Endometrium (tissue), 2 donors: Measurements from ENCODE around the gene YIPF7.

ENCODE experiments used
- FAIRE-seq: peaks from 2 replicates; lab custom pipeline; 2012; peaks lifted over from hg19 to GRCh38; lab: Jason Lieb, UNC
- donor health status: control.
- donor health status: control.

The YIPF7 gene

DNA sequence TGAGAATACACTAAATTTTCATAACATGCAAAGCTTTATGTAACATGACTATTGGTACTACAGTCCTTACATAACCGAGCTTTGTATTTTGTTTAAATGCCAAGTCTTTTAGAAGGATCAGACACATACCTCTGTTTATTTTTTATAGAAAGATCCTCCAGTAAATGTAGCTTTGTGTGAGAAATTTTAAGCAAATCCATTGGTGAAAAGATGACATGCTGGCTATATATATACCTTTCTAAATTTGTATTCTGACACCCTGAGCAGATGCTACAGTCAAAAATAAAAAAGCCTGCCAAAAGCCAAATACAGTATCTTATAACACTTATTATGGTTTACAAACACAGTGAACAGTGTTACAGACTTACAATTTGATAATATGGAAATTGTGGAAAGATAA lies at the start of gene YIPF7:
YIPF7 (minus strand) TSS at position 201 of the 400 bp plus-strand sequence. CDS start 1,525 bp downstream, outside the sequence.
- no peak for FAIRE-seq

DNA sequence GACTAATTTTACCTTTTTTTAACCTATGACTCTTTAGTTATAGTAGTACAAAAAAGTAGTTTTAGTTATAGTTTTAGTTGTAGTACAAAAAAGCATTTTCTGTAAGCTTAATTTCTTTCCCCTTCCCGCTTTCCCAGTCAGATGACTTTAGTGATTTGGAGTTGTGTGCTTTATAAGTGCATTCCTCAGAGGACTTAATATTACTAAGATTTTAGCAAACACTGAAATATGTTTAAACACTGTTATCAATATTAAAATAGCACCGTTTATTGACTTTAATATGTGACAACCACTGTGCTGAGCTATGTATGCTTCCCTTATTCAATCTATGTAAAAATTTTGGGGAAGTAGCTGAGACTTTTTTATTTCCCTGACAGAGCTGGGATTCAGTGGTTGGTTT lies 49.6 kb upstream of the YIPF7 start:
- no peak for FAIRE-seq

DNA sequence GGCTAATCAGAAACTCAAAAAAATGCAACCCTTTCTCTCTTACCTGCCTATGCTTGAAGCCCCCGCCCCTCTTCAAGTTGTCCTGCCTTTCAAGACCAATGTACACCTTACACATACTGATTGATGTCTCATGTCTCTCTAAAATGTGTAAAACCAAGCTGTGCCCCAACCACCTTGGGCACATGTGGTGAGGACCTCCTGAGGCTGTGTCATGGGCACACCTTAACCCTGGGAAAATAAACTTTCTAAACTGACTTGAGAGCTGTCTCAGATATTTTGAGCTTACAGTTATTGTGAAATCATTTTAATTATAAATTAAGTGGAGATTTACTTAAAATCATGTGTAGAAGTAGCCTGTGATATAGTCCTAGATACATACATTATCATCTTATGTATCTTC lies 49.0 kb upstream of the YIPF7 start:
- FAIRE-seq: no peak

DNA sequence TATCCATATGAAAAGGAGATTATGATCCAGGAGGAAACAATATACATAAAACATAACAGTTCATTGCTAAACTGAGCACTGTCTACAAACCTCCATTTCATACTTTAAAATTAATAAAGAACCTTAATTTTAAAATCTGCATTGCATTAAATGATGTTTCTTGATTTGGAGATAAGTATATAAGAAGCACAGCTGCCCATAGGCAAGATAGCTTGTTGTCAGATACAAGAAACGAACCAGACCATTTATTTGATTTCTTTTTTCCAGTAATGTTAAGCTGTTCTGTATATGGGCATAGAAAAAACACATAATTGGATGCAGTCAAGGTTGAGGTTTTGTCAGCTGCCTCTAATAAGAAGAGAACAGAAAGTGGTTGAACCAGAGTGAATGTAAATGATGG lies 33.2 kb upstream of the YIPF7 start:
- FAIRE-seq: no peak

DNA sequence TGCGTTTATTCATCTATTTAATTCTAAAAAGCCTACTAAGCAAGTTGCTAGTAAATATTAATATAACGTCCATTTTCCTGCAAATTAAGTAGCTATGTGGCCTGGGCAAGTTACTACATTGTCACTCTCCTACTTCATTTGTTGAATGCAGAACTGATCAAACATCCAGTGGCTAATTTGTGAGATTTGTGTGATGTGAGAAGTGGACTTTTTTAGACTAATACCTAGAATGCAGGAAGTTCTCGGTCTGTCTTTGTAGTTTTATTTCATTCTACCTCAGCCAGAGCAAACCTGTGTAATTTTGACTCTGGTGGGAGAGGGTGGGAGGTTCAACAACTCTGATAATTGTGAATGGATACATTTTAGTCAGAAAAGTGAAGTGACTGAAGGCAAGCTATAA lies 27.6 kb upstream of the YIPF7 start:
- no peak for FAIRE-seq

DNA sequence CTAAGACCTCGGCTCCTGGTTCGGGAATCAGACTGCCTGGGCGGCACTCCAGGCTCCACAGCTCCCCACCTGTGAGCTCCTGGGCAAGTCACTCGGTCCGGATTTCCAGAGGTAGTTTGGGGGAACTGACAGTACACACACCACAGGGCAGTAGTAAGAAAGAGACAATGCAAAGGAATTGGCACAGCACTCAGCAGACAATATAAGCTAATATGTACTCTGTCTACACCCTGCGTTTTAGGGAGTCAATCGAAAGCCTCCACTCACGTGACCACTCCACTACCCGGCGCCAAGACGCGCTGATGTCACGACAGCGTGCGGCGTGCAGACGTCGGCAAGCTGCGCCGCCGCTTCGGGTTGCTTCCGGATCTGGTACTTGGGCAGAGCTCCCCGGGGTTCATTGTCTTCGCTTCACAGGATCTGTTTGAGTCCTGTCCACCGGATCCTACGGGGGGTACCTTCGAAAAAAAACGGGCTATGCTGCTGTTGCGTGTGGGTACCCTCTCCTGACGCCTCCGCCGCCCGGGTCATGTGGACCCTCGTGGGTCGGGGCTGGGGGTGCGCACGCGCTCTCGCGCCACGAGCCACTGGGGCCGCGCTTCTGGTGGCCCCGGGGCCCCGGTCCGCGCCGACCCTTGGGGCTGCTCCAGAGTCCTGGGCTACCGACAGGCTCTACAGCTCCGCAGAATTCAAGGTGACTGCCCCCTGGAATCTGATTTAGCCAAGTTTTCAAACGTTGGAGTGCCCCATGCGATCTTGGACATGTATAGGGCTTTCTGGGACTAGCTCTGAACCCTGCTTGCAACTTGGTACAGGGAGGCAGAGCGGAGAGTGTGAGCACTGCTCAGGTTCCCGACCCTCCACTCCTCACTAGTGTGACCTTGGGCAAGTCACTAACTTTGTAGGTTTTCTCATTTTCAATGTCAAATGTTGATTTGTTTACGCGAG lies 26.9 kb upstream of the YIPF7 start, which contains the start of gene GUF1:
GUF1 (plus strand) TSS at position 327 of the 948 bp plus-strand sequence; CDS start at position 530, 203 bp downstream.
- FAIRE-seq: peak; percentile 88

DNA sequence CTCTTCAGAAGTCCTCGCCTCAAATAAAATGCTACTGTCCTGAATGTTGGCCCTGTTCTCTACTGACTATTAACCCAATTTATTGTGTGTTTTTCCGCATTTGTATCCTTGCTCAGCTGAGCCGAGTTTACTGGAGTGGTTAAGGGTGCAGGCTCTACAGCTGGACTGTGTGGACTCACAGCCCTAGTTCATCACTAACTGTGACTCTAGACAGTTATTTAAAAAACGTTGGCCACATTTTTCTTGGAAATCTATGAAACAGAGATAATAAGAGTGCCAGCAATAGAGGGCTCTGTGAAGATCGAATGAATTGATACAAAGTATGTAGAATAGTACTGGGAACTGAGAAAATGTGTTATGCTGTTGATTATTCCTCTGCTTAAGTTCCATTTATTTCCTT lies 23.9 kb upstream of the YIPF7 start:
- no peak for FAIRE-seq

DNA sequence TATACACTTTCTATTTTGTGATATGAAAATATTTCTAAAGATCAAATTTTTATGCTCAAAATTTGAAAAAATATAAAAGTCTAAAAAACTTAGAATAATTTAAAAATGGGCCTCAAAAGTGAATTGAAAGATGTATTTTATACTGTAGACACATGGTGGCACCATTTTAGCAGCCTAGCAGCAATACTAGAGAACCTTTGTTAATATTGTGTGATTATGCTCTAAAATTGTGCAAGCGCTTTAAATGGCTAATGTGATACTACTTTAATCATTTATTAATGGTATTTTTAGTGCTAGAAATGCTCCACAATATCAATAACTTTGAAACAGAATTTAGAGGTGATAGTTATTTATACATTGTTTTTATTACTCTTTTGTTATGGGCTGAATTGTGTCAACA lies 23.0 kb upstream of the YIPF7 start:
- FAIRE-seq: no peak

DNA sequence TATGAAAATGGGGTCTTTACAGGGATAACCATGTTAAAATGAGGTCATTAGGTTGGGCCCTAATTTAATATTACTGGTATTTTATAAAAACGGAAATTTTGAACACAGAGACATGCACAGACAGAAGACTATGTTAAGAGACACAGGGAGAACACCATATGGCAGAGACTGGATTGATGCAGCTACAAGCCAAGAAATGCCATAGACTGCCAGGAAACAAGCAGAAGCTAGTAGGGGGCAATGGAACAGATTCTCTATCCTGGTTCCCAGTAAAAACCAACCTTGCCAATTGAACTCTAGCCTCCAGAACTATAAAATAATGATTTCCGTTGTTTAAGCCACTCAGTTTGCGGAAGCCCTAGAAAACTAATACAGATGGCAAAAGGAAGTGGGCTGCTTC lies 20.2 kb upstream of the YIPF7 start:
- FAIRE-seq: no peak

DNA sequence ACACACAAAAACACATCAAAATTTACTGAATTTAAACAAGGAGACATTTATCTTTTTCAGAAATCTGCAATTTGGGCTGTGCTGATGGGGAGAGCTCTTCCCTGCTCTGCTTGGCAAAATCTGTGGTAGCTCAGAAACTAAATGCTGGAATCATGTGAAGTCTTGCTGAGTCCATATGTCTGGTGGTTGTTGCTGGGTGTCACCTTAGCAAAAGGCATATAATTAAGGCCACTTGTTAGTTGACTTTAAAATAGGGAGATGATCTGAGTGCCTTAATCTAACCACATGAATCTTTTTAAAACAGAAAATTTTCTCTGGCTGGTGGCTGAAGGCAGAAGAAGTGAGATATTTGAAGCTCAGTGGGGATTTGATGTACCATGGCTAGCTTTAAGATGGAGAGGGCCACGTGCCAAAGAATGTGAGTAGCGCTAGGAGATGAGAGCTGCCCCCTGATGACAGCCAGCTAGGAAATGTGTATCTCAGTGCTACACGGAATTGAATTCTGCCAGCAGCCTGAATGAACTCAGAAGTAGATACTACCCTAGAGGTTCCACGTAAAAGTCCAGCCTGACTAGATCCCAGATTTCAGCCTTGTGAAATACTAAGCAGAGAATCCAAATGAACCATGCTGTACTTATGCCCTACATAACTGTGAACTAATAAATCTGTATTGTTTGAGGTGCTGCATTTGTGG lies 19.2 kb upstream of the YIPF7 start:
- FAIRE-seq: no peak

DNA sequence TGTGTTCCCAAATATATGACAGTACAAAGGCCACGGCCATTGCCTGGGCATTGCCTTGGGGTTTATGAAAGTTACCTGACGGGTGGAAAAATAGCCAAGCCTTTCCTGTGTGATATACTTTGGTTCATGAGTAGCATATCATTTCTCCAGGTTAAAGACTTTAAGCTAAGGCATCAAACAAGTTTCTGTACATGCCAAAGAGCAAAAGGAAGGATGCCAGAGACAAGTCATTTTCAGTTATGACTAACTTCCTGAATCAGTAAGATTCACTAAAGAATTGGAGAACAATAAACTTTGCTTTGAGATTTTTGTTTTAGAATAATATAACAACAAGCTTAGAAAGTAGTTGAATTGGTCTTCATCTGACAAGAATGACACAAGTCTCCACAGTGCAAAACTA lies 17.1 kb upstream of the YIPF7 start:
- no peak for FAIRE-seq

DNA sequence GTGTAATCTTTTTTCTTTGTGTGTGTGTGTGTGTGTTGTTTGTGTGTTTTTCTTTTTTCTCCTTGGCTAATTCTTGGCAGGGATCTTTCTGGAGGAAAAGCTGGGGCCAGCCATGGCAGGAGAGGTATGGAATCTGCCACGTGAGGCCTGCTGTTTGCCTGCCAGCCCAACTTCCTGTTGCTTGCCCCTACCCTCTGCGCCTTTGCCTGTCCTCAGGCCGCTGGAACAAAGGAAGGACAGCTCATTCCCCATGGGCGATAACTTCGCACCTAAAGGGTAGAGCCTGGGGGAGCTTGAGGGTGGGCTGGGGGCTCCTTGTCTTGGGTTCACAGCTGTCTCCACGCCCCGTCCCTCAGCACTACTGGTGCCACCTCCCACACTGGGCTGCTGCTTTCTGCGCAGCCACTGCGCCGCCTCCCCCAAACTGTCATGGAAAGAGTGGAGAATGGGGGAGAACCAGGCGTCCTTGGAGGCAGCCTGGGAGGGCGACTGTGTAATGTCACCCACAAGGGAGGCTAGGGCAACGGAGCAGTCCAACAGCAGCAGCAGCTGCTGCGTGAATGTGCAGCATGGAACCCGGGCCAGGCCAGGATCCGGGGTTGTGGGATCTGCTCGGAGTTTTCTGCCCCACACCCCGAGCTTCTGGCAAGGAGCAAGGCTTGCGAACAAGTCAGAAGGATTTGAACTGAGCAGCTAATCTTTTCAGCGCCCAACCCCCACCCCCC lies 12.3 kb upstream of the YIPF7 start:
- FAIRE-seq: no peak

DNA sequence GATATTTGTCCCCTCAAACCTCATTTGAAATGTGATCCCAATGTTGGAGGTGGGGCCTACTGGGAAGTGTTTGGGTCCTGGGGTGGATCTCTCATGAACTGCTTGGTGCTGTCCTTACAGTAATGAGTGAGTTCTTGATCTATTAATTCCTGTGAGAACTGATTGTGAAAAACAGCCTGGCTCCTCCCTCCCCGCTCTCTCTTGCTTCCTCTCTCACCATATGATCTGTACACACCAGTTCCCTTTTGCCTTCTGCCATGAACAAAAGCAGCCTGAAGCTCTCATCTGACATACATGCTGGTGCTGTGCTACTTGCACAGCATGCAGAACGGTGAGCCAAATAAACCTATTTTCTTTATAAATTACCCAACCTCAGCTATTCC lies 11.2 kb upstream of the YIPF7 start:
- no peak for FAIRE-seq

DNA sequence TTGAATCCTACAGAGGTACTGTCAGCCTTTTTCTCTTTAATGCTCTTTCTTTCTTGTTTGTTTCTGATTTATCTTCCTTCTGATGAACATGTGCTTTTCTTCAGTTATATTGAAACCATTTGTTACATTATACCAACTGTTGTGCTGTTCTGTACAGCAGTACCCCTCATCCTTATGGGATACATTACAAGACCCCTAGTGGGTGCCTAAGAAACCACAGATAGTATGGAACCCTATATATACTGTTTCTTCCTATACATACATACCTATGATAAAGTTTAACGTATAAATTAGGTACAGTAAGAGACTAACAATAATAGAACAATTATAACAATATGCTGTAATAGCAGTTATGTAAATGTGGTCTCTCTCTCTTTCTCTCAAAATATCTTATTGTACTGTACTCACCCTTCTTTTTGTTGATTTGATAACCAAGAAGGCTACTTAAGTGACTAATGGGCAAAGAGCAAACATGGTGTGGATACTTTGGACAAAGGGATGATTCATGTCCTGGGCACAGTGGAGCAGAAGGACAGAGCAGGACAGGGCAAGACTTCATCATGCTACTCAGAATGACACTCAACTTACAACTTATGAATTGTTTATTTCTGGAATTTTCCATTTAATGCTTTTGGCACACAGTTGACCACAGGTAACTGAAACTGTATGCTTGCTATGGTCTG lies 10.7 kb upstream of the YIPF7 start:
- FAIRE-seq: no peak

DNA sequence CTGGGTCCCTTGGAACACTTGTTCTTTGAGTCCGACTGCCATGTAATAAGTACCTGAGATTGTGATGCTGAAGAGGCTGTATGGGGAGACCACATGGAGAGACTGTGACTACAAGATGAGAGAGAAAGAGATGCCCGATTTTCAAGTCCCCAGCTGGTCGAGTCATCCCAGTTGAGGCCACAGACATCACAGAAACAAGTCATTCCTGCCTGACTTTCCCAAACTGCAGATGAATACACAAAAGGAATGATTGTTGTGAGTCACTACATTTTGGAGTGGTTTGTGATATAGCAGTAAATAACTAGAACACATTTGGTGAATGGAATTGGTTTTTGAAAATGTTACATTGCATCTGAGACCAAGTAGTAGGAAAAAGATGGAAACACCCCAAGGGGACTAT lies 9.0 kb upstream of the YIPF7 start:
- no peak for FAIRE-seq

DNA sequence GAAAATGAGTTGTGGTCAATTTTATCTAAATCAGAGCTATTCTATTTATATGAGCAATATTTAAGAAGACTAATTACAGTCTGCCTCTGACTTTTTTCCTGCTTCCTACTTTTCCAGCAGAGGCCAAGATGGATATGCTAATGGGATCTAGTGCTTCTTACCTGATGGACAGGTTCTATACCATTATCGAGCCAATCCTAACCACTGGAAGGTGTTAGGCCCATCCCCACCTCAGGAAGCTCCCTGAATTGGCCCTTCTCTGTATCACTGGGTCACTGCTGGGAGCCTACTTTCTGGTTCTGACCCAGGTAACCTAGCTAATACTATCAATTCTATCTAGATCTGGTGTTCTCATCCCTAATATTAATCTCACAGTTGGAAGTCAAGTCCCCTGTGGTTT lies 577 bp upstream of the YIPF7 start:
- no peak for FAIRE-seq

DNA sequence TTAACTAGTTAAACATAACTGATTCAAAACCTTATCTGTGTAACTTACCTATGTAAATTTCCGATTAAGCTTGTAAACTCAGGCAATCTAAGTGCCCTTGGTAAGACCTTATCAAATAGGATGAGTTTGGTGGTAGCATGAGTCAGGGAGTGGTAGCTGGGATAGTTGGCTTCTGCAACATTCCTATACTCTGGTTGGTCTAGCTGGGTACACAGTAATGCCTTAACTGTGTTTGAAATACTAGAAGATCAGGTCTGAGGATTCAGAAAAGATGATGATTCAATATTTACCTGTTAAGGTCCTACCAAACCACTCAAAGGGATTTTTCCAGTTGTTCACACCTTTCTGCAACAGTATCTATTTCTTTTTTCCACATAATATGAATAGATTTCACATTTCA lies 5.3 kb downstream of the YIPF7 start:
- FAIRE-seq: no peak

DNA sequence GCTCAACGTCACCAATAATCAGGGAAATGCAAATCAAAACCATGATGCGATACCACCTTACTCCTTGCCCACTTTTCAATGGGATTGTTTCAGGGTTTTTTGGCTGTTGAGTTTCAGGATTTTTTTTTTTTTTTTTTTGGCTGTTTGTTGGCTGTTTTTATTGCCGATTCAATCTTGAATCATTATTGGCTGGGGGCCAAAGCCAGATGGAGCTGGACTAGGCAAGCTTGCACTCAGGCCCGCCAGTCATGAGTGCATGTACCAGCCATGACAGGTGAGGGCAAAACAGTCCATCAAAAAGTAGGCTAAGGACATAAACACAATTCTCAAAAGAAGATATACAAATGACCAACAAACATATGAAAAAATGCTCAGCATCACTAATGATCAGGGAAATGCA lies 13.3 kb downstream of the YIPF7 start:
- no peak for FAIRE-seq

DNA sequence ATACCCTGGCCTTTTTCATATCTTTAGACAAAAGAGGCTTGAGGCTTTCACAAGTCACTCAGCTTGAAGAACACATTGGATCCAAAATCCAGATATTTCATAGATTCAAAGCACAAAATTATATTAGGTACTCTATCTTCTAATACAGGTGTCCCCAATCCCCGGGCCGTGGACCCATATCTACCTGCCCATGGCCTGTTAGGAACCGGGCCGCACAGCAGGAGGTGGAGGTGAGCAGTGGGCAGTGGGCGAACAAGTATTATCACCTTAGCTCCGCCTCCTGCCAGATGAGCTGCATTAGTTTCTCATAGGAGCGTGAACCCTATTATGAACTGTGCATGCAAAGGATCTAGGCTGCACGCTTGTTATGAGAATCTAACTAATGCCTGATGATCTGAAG lies 18.7 kb downstream of the YIPF7 start:
- no peak for FAIRE-seq

DNA sequence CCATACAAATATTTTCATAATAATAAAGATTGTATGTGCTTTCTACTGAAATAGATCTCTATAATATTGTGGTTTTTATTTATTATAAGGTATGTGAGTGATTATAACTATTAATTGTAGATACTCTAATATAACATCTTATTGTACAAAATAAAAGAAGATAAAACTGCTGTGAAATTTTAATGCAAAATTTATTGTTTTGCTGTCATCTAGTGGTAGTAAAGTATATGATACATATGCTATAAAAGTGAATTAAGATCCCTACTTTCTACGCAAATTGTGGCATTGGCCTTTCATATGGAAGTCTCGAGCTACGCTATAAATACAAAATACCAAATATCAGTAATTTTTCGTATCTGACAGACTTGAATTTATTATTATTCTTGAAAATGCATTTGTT lies 19.3 kb downstream of the YIPF7 start:
- peak; percentile 46 for FAIRE-seq

DNA sequence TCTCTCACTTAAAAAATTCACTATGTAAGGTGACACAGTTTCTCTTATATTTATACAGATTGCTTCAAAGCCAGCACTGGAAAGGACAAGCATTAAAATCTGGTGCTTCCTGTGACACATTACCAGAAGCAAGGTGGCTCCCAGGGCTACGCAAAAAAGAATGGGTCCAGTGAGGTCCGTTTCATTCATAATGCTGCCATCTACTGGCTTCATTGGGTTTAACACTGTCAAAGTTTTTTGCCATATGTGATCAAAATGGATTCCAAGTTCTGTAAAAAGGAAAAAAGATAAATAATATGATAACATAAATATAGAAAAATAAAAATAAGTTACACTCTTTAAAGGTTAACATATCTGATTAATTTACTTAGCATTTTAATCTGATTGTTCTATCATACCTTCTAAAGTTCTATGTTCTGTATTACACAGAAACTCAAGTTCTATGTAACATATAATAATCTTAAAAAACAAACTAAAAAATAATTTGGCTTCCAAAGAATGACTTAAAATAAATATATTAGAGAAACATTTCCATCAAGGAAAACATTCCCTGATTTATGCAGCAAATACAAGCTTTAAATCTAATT lies 22.1 kb downstream of the YIPF7 start:
- peak; percentile 92 for FAIRE-seq

DNA sequence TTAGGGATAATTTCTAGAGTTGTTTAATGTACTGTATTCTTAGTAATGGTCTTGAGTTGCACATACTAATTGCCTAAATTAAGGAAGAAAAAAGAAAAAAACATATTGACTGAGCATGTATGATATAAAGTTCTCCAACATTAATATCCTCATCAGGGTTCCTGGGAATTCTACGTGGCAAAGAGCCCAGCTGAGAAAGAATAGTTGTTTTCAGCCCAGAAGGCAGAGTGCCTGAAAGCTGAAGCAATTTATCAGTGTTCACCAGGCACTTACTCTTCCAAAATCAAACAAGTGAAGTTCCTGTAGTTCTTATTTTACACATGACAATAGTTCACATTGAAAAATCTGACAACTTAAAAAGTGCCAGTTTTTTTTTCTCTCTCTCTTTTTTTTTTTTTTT lies 27.7 kb downstream of the YIPF7 start:
- FAIRE-seq: no peak
